Choroid plexus epithelial cell (primary cell): ENCODE results near the gene STAG2.

ENCODE experiments used
- DNase-seq: peaks from one replicate; pipeline ENCODE4 v3.0.0-alpha.2; 2010; ENCODE audit warnings: low read depth
- H3K4me3 ChIP-seq: 2 replicates; pipeline ENCODE4 v1.5.1; 2011; ENCODE audit warnings: low read depth, mild to moderate bottlenecking, control low read depth, low read length, moderate library complexity
- TF ChIP-seq, protein P1 (sequence below): conservative IDR thresholded peaks from 2 replicates; pipeline ENCODE4 v1.5.1; 2011; ENCODE audit warnings: low read depth, mild to moderate bottlenecking, control low read depth, inconsistent platforms, low read length, moderate library complexity

The STAG2 gene

GRCh38 chrX:123962006-123962467, 531 bp downstream of the STAG2 start:
- DNase-seq = no peak
- H3K4me3 ChIP-seq = peak overlapping the region; percentile 74
- TF ChIP-seq, protein P1, sequence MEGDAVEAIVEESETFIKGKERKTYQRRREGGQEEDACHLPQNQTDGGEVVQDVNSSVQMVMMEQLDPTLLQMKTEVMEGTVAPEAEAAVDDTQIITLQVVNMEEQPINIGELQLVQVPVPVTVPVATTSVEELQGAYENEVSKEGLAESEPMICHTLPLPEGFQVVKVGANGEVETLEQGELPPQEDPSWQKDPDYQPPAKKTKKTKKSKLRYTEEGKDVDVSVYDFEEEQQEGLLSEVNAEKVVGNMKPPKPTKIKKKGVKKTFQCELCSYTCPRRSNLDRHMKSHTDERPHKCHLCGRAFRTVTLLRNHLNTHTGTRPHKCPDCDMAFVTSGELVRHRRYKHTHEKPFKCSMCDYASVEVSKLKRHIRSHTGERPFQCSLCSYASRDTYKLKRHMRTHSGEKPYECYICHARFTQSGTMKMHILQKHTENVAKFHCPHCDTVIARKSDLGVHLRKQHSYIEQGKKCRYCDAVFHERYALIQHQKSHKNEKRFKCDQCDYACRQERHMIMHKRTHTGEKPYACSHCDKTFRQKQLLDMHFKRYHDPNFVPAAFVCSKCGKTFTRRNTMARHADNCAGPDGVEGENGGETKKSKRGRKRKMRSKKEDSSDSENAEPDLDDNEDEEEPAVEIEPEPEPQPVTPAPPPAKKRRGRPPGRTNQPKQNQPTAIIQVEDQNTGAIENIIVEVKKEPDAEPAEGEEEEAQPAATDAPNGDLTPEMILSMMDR = no peak

DNA sequence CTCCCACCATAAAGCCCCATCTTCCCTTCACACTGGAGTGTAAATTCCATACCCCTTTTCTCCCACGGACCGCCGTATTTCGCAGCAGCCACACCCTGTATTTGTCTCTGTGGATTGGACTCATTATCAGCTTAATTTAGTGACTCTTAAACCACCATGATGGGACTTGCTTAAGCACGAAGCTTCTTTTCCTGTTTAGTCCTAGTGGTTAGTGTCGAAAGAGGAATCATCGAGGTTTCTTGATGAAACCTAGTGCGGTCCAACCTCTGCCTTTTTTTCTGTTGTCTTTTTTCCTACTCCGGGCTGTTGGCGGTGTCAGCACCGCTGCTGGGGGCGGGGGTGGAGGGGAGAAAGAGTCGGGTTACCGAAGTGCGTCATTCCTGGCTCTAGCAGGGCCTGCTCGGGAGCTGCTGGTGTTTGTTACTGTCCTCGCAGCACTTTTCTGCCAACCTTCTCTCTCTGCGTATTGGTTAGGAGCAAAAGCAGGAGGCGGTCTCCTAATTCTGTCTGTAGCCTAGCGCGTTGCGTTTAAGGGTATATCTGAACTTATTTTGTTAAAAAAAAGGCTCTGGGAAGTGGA, 1.4 kb downstream of the STAG2 start:
- DNase-seq = peak; percentile 97
- H3K4me3 ChIP-seq = peak overlapping the region; percentile 74
- TF ChIP-seq, protein P1 = peak; percentile 5

GRCh38 chrX:123964156-123964834, 2.8 kb downstream of the STAG2 start:
- H3K4me3 ChIP-seq = peak overlapping the region; percentile 50
- peak; percentile 38 for DNase-seq
- TF ChIP-seq, protein P1 = no peak

GRCh38 chrX:123965712-123966111, 4.2 kb downstream of the STAG2 start:
- TF ChIP-seq, protein P1 = no peak
- no peak for DNase-seq

GRCh38 chrX:123967497-123967896, 6.0 kb downstream of the STAG2 start:
- H3K4me3 ChIP-seq = no peak overlapping the region
- TF ChIP-seq, protein P1 = no peak
- DNase-seq = no peak

More at GRCh38 chrX:123965712-123966111, 4.2 kb downstream of the STAG2 start:
- H3K4me3 ChIP-seq = no peak overlapping the region

GRCh38 chrX:123968383-123969050, 7.0 kb downstream of the STAG2 start:
- no peak for DNase-seq
- no peak overlapping the region for H3K4me3 ChIP-seq
- TF ChIP-seq, protein P1 = no peak
